NCI-H2107 treated with DMSO at 0.1 percent for 48 hours (cell line): Measurements from ENCODE around the gene ZNF521.

Source experiments
- DNase-seq: peaks from one replicate; lab custom pipeline; 2025; ENCODE audit not compliant: unreplicated experiment; lab: John Stamatoyannopoulos, UW

Gene ZNF521

GRCh38 chr18:25175558-25176517 lies 176.1 kb downstream of the ZNF521 start:
- no peak for DNase-seq

- no peak for DNase-seq
Observed at GRCh38 chr18:25174324-25174723, 177.6 kb downstream of the ZNF521 start.

GRCh38 chr18:25171334-25171733 lies 180.6 kb downstream of the ZNF521 start:
- no peak for DNase-seq

- DNase-seq, result no peak
Observed at GRCh38 chr18:25170402-25170801, 181.6 kb downstream of the ZNF521 start.

- DNase-seq, result no peak
Observed at GRCh38 chr18:25169701-25170100, 182.3 kb downstream of the ZNF521 start.

- peak; percentile 32 for DNase-seq
Observed at GRCh38 chr18:25167612-25168410, 184.2 kb downstream of the ZNF521 start.

GRCh38 chr18:25166113-25166512 lies 185.9 kb downstream of the ZNF521 start:
- no peak for DNase-seq

- no peak for DNase-seq
Observed at GRCh38 chr18:25164848-25165811, 186.8 kb downstream of the ZNF521 start.

GRCh38 chr18:25164211-25164847 lies 187.6 kb downstream of the ZNF521 start:
- DNase-seq, result no peak

- DNase-seq, result no peak
Observed at GRCh38 chr18:25153426-25153825, 198.5 kb downstream of the ZNF521 start.

GRCh38 chr18:25147877-25148488 lies 204.0 kb downstream of the ZNF521 start:
- no peak for DNase-seq

- no peak for DNase-seq
Observed at GRCh38 chr18:25146512-25146910, 205.5 kb downstream of the ZNF521 start.

- DNase-seq, result no peak
Observed at GRCh38 chr18:25145731-25146511, 206.0 kb downstream of the ZNF521 start.

GRCh38 chr18:25144820-25145219 lies 207.1 kb downstream of the ZNF521 start:
- DNase-seq, result no peak

- no peak for DNase-seq
Observed at GRCh38 chr18:25141886-25142285, 210.1 kb downstream of the ZNF521 start.

- no peak for DNase-seq
Observed at GRCh38 chr18:25141399-25141798, 210.6 kb downstream of the ZNF521 start.

GRCh38 chr18:25140962-25141308 lies 211.0 kb downstream of the ZNF521 start:
- DNase-seq, result no peak

- no peak for DNase-seq
Observed at GRCh38 chr18:25140124-25140961, 211.6 kb downstream of the ZNF521 start.

GRCh38 chr18:25137197-25137472 lies 214.8 kb downstream of the ZNF521 start:
- no peak for DNase-seq
